ENCODE measurements around the gene IFT52. TPM values are rescaled to one million over a fixed set of nuclear protein-coding genes. Genes with fewer than 3 reads are reported as not detected.
A peak's percentile ranks its signal among the peaks of the same experiment; 100 is the strongest.

The IFT52 gene
- total RNA-seq, 4 donors from 2014 or later: 1.4 to 83.4 (median 19.9) TPM

- intact Hi-C loops (cut with DNase I; ENCODE audit: low total_unique reads) (no loop called here), in situ Hi-C loops (cut with MboI; ENCODE audit: low pct_ligation_motif_present in 1 of 4, low pct_unique_long_range_greater_than_20kb in 1 of 4, low sequenced_read_pairs in 3 of 4) (no loop called here)
- Histone ChIP-seq H3K9me3 (no peaks in the 10 kb centered on the region), H3K27me3 (no peaks in the 10 kb centered on the region), H3K27ac (peak overlapping the region; percentile 24 to 73 (median 72)), H3K4me3 (no peak overlapping the region), H3K4me1 (peaks cover 0 to 18% (median 5%) of the 10 kb centered on the region in 4 donors), H3K36me3 (no peaks in the 10 kb centered on the region)
- DNase-seq: no peak
- 48 to 55% methylated on average over 5 to 7 of the region's 7 CpGs for WGBS, 2 donors (ENCODE audit: low coverage in 1 of 2)
- TF ChIP-seq POLR2A (IDR thresholded peaks at IDR 0.05): peak; percentile 25
- no peak for TF ChIP-seq EP300 (IDR thresholded peaks at IDR 0.05; ENCODE audit: low read depth)
- peak in 2 of 3 donors; percentile 18 to 23 for TF ChIP-seq POLR2AphosphoS5 (IDR thresholded peaks at IDR 0.05)
- TF ChIP-seq, protein P1, sequence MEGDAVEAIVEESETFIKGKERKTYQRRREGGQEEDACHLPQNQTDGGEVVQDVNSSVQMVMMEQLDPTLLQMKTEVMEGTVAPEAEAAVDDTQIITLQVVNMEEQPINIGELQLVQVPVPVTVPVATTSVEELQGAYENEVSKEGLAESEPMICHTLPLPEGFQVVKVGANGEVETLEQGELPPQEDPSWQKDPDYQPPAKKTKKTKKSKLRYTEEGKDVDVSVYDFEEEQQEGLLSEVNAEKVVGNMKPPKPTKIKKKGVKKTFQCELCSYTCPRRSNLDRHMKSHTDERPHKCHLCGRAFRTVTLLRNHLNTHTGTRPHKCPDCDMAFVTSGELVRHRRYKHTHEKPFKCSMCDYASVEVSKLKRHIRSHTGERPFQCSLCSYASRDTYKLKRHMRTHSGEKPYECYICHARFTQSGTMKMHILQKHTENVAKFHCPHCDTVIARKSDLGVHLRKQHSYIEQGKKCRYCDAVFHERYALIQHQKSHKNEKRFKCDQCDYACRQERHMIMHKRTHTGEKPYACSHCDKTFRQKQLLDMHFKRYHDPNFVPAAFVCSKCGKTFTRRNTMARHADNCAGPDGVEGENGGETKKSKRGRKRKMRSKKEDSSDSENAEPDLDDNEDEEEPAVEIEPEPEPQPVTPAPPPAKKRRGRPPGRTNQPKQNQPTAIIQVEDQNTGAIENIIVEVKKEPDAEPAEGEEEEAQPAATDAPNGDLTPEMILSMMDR (IDR thresholded peaks at IDR 0.05): no peak
Measured at GRCh38 chr20:43579861-43580793, 10.6 kb upstream of the IFT52 start.

GRCh38 chr20:43583133-43583864 is 7.4 kb upstream of the IFT52 start:
- no peaks in the 10 kb centered on the region for H3K27me3 ChIP-seq
- TF ChIP-seq, protein P1 (IDR thresholded peaks at IDR 0.05): no peak
- TF ChIP-seq POLR2AphosphoS5 (IDR thresholded peaks at IDR 0.05): no peak
- TF ChIP-seq POLR2A (IDR thresholded peaks at IDR 0.05): no peak
- TF ChIP-seq EP300 (IDR thresholded peaks at IDR 0.05; ENCODE audit: low read depth): no peak
- H3K27ac ChIP-seq: no peak overlapping the region
- in situ Hi-C loops (cut with MboI; ENCODE audit: low pct_ligation_motif_present in 1 of 4, low pct_unique_long_range_greater_than_20kb in 1 of 4, low sequenced_read_pairs in 3 of 4): no loop called here
- H3K4me3 ChIP-seq: no peak overlapping the region
- WGBS, 2 donors (ENCODE audit: low coverage in 1 of 2): 86 to 87% methylated on average over 4 to 7 of the region's 7 CpGs
- no peak for DNase-seq
- H3K9me3 ChIP-seq: no peaks in the 10 kb centered on the region
- intact Hi-C loops (cut with DNase I; ENCODE audit: low total_unique reads): loop anchor here (1.0 kb wide), 1 partner anchor 42 kb away; no protein-coding TSS in a partner anchor
- no peaks in the 10 kb centered on the region for H3K36me3 ChIP-seq
- peaks cover 0 to 18% (median 5%) of the 10 kb centered on the region in 4 donors for H3K4me1 ChIP-seq

DNA sequence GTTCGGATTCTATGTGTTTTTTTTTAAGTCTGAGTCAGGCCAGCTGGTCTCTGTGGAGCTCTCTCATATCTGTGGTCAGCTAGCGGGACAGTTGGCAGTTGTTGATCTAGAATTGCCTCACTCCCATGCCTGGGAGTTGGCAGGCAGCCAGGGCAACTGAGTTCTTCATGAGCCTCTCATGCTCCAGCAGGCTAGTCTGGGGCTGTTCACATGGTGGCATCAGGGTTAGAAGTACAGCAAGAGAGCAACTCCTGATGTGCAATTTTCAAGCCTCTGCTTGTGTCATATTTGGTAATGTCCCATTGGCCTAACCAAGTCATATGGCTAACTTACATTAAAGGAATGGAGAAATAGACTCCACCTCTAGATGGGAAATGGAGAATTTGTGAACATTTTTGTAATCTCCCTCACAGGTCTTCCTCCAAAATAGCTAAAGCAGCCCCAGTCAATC is 6.7 kb upstream of the IFT52 start:
- DNase-seq: peak; percentile 24
- H3K36me3 ChIP-seq: no peaks in the 10 kb centered on the region
- H3K27me3 ChIP-seq: no peaks in the 10 kb centered on the region
- H3K27ac ChIP-seq: no peak overlapping the region
- H3K9me3 ChIP-seq: no peaks in the 10 kb centered on the region
- TF ChIP-seq POLR2A (IDR thresholded peaks at IDR 0.05): no peak
- no peak for TF ChIP-seq POLR2AphosphoS5 (IDR thresholded peaks at IDR 0.05)
- no peak for TF ChIP-seq EP300 (IDR thresholded peaks at IDR 0.05; ENCODE audit: low read depth)
- TF ChIP-seq, protein P1 (IDR thresholded peaks at IDR 0.05): no peak
- peaks cover 0 to 18% (median 5%) of the 10 kb centered on the region in 4 donors for H3K4me1 ChIP-seq
- intact Hi-C loops (cut with DNase I; ENCODE audit: low total_unique reads): loop anchor here (1.0 kb wide), 1 partner anchor 43 kb away; no protein-coding TSS in a partner anchor
- H3K4me3 ChIP-seq: no peak overlapping the region
- in situ Hi-C loops (cut with MboI; ENCODE audit: low pct_ligation_motif_present in 1 of 4, low pct_unique_long_range_greater_than_20kb in 1 of 4, low sequenced_read_pairs in 3 of 4): no loop called here
- 35 to 67% methylated on average over 2 of the region's 2 CpGs for WGBS, 2 donors (ENCODE audit: low coverage in 1 of 2)
